ENCODE data around the gene IL17RD.
A peak's percentile ranks its signal among the peaks of the same experiment; 100 is the strongest.
"Not testable (repeated sequence)": the region's sequence is repeated elsewhere in the genome, so short reads cannot be mapped to it uniquely, and the experiment has no call there.

The IL17RD gene

DNA sequence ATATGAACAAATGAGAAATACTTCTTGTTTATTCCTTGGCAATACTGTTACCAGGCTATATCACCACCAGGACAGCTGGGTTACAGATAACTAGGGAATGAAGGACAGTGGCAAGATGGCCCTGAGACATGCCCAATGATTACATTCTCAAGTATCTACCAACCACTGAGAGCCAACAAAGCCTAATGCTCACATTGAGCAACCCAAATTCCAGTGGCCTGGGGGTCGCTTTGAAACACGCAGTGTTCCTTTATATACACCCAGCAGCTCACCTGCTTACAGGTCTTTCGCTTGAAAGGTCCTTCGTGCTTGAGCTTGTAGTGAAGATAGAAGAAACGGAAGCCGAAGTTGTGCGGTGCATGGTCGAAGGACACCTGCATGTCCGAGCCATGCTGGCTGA is 59.6 kb downstream of the IL17RD start:
- in situ Hi-C loops (cut with HindIII; ENCODE audit: low pct_ligation_motif_present, low pct_unique_long_range_greater_than_20kb, low sequenced_read_pairs) = no loop called here

DNA sequence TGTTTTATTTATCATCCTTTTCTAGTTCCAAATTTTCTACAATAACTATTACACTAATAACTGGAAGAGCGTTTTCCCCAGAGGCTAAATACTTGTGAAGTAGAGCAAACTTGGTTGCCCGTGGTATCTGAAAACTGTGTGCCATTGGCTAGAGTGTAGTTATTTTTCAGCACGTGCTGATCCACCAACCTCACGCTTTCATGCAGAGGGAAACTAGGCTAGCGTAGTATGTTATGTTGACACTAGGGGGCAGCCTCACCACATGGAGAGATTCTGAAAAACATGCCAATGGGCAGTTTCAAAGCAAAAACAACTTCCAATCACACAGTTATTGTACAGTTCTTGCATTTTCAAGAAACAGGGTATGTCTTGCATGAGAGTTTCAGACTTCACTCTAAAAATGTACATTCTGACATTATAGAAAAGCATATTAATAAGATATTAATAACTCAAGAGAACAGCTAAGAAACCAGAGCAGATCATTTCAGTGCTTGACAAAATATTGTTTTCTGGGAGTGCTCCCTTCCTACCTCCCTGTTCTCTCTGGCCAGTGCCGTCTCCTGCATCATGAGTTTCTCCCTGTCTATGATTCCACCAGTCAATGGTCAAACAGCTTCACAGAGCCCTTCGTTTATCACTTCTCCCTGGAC is 65.0 kb downstream of the IL17RD start:
- DNase-seq = peak; percentile 71
- in situ Hi-C loops (cut with HindIII; ENCODE audit: low pct_ligation_motif_present, low pct_unique_long_range_greater_than_20kb, low sequenced_read_pairs) = no loop called here

More for the DNA sequence above, 59.6 kb downstream of the IL17RD start:
- no peak for DNase-seq

GRCh38 chr3:57098418-57099310 is 66.5 kb downstream of the IL17RD start:
- in situ Hi-C loops (cut with HindIII; ENCODE audit: low pct_ligation_motif_present, low pct_unique_long_range_greater_than_20kb, low sequenced_read_pairs) = no loop called here
- DNase-seq = no peak

DNA sequence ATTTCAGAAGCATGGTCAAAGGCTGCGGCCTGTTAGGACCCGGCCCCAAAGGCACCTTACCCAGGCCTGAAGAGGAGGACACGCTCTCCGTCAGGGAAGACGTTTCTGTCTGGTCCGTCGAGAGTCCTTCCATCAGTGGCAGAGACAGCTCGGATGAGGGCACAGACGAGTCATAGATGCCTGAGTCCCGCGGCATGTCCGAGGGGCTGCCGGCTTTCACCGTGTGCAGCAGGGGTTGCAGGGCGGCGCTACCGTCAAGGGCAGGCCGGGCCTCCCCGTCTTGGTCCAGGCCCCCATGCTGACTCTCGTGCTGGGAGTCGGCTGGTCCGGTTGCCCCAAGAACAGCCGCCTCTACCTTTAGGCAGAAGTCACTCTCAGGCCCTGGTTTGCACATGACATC is 67.6 kb downstream of the IL17RD start:
- DNase-seq = no peak
- in situ Hi-C loops (cut with HindIII; ENCODE audit: low pct_ligation_motif_present, low pct_unique_long_range_greater_than_20kb, low sequenced_read_pairs) = no loop called here

DNA sequence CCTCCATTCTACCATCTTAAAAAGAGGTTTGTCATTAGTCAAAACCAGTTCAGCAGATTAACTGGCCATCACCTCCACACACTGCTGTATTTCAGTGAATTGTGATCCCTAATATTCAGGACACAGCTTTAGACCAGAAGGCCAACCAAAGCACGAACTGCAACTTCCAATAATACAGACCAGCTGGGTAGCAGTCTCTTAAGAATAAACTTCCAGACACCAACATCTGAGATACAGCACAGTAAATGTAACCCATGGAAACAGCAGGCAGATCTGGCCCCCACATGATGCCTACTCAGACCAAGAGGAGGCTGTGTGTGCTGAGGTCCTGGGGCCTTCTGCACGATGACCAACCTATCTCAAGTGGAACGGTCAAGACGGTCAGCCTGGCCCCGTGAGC is 69.8 kb downstream of the IL17RD start:
- no peak for DNase-seq
- in situ Hi-C loops (cut with HindIII; ENCODE audit: low pct_ligation_motif_present, low pct_unique_long_range_greater_than_20kb, low sequenced_read_pairs) = no loop called here

GRCh38 chr3:57094575-57094974 is 70.6 kb downstream of the IL17RD start:
- in situ Hi-C loops (cut with HindIII; ENCODE audit: low pct_ligation_motif_present, low pct_unique_long_range_greater_than_20kb, low sequenced_read_pairs) = no loop called here
- no peak for DNase-seq

DNA sequence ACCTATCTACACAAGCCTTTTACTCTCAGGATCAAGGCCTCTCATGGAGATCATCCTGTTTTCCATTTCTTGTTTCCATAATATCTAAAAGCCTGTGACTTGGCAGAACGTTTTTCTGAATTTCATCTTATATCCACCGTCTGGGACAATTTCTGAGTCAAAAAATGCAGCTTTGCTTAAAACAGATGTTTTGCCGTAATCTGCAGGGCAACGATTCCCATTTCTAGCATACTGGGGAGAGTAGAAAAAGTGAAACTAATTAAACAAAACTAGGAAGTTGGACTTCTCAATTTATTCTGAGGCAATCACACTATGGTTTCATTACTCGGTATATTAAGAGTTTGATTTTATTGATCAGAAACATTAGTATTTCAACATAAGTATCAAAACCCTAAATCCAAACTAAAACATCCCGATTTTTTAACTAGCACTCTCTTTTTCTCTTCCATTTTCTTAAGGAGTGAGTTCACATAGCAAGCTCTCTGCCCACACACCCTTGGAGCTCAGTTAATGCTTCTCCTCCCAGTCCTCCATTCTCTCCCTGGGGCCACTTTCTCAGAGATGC is 71.1 kb downstream of the IL17RD start:
- no peak for DNase-seq
- in situ Hi-C loops (cut with HindIII; ENCODE audit: low pct_ligation_motif_present, low pct_unique_long_range_greater_than_20kb, low sequenced_read_pairs) = no loop called here

DNA sequence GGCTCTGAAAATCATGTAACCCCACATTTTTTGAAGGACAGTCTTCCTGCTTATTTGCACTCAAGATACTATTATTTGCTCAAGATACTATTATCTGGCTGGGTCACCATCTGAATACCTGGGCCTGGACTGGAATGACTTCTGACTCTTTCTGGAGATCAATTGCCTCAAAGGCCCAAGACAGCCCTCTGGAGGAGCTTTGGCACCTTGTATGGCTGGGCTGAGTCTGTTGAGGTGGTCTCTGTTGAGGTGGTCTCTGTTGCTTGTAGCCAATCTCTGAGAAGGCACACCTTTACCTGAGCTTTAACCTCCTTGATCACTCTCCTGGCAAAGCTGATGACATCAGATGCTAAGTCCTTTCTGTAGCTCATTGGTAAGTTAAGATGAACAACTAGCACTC is 71.7 kb downstream of the IL17RD start:
- in situ Hi-C loops (cut with HindIII; ENCODE audit: low pct_ligation_motif_present, low pct_unique_long_range_greater_than_20kb, low sequenced_read_pairs) = no loop called here
- DNase-seq = no peak

GRCh38 chr3:57091521-57092273 is 73.5 kb downstream of the IL17RD start:
- in situ Hi-C loops (cut with HindIII; ENCODE audit: low pct_ligation_motif_present, low pct_unique_long_range_greater_than_20kb, low sequenced_read_pairs) = no loop called here
- no peak for DNase-seq

DNA sequence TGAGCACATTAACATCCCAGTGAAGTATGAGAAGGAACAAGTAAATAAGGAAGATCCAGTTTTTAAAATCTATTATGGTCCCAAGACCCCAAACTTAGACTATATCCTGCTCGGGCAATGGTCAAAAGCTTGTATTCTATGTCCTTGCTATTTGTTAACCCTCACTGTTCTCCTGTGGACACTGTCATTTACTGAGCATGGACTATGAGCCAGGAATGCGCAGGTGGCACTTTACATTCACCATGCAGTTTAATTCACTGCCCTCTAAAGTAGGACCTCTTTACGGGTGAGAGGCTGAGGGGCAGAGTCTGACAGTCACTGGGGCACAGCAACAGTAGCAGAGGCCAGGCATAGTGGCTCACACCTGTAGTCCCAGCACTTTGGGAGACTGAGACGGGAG is 76.1 kb downstream of the IL17RD start:
- no peak for DNase-seq
- in situ Hi-C loops (cut with HindIII; ENCODE audit: low pct_ligation_motif_present, low pct_unique_long_range_greater_than_20kb, low sequenced_read_pairs) = no loop called here

DNA sequence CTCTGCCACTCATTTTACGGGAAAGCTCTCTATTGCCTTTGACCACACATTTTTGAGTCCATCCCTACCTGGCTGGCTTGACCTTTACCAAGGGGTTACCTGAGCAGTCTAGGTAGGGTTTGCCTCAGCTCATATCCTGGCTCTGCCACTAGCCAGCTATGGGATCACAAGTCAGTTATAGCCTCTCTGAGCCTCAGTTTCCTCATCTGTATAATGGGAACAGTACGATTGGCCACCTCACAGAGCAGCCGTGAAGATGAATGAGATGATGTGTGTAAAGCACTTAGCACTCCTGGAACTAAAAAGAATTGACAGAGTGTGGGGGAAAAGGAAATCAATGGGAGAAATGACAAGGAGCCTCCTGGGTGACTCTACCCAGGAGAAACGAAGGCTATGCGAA is 76.7 kb downstream of the IL17RD start:
- in situ Hi-C loops (cut with HindIII; ENCODE audit: low pct_ligation_motif_present, low pct_unique_long_range_greater_than_20kb, low sequenced_read_pairs) = no loop called here
- DNase-seq = no peak

DNA sequence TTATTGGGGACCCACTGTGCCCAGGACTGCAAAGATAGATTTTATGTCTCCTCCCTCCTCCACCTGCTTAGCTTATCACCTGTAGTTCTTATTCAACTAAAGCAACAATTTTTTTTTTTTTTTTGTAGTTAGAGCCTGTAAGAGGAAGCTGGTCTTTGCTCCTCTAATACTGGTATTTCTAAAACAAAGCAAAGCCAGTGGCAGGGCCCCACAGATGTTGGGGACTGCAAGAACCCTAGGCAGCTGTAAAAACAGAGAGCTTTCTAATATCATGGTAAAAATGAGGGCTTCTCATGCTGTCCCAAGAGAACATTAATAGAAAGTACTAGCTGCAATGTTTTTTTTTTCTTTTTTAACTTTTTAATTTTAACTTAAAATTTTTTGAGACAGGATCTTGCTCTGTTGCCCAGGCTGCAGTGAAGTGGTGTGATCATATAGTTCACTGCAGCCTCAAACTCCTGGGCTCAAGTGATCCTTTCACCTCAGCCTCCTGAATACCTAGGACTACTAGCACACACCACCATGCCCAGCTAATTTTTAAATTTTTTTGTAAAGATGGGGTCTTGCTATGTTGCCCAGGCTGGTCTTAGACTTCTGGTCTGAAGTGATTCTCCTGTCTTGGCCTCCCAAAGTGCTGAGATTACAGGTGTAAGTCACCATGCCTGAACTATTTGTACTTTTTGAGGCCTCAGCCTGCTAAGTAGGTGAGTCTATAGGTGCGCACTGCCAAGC is 77.6 kb downstream of the IL17RD start:
- no peak for DNase-seq
- in situ Hi-C loops (cut with HindIII; ENCODE audit: low pct_ligation_motif_present, low pct_unique_long_range_greater_than_20kb, low sequenced_read_pairs) = no loop called here

DNA sequence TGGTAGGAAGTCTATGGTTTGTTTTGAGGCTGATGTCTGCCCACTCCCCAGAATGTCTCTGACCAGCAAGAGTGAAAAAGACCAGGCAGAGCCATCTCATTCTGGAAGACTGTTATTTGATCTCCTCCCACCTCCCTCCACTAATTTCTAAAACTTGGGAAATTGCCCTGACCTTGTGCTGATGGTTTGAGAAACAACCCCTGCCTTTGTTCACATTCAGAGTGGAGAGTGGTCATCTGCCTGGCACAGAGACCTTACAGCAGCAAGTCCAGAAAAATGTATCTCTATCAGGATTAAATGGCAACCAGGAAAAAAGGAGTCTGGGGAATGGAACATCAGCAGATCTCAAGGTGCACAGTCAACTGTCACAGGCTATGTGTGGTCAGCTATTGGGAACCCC is 79.0 kb downstream of the IL17RD start:
- DNase-seq = no peak
- in situ Hi-C loops (cut with HindIII; ENCODE audit: low pct_ligation_motif_present, low pct_unique_long_range_greater_than_20kb, low sequenced_read_pairs) = no loop called here

- in situ Hi-C loops (cut with HindIII; ENCODE audit: low pct_ligation_motif_present, low pct_unique_long_range_greater_than_20kb, low sequenced_read_pairs) = no loop called here
- no peak for DNase-seq
Measured at GRCh38 chr3:57085211-57085610, 79.9 kb downstream of the IL17RD start.

DNA sequence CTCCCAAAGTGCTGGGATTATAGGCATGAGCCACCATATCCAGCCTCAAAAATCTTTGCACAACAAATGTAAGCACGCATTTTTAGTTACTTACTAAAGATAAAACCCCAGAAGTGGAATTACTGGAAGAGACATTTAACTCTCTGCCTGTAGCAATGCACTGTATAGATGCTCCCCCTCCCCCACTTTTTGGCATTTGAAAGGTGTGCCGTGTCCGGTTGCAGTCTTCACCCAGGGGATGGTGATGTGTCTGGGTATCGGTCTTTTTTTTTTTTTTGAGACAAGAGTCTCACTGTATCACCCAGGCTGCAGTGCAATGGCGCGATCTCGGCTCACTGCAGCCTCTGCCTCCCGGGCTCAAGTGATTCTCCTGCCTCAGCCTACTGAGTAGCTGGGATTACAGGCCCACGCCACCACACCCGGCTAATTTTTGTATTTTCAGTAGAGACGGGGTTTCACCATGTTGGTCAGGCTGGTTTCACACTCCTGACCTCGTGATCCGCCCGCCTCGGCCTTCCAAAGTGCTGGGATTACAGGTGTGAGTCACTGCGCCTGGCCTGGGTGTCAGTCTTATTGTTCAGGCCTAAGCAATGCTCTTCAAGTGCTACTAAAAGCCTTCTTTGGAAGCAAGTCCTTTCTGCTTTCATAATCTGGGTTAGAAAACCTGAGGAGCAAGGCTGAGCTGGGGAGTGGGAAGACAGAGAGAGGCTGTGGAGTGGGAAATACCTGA is 81.7 kb downstream of the IL17RD start:
- DNase-seq; in situ Hi-C loops (cut with HindIII; ENCODE audit: low pct_ligation_motif_present, low pct_unique_long_range_greater_than_20kb, low sequenced_read_pairs): not testable (repeated sequence)

GRCh38 chr3:57082481-57082880 is 82.7 kb downstream of the IL17RD start:
- DNase-seq = no peak
- in situ Hi-C loops (cut with HindIII; ENCODE audit: low pct_ligation_motif_present, low pct_unique_long_range_greater_than_20kb, low sequenced_read_pairs) = no loop called here

DNA sequence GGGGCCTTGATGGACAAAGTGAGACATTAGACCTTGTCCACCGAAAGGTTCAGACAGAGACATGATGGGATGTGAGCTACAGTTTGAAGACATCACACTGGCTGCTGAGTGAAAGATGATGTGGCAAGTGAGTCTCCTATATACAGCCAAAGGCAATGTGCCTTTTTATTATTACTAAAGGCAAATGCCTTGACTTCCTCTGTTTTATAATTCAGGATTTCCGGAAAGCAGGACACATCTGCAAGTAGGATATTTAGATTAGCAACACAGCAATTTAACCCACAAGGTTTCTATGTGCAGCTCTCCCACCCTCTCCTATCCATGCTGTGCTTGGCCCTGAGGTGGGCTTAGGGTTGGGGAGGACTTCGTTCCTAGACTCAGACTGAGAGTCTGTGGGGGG is 84.0 kb downstream of the IL17RD start:
- in situ Hi-C loops (cut with HindIII; ENCODE audit: low pct_ligation_motif_present, low pct_unique_long_range_greater_than_20kb, low sequenced_read_pairs) = no loop called here
- no peak for DNase-seq

DNA sequence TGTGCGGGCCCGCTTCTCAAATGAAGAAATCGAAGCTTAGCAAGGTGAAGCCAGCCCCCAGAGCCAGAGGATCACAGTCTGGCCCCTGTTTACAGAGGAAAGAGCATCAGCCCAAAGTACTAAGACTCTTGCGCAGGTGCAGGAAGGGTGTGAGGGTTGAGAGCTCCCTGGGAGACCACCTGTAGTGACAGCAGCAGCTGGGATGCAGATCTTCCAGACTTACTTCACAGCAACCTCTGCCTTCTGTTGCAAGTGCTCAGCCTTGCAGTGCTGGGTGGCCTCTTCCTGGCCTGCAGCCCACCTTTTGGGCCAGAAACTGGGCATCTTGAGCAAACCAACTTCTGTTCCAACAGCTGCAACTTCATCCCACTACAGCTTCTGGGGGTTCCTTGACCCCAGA is 85.0 kb downstream of the IL17RD start:
- in situ Hi-C loops (cut with HindIII; ENCODE audit: low pct_ligation_motif_present, low pct_unique_long_range_greater_than_20kb, low sequenced_read_pairs) = no loop called here
- no peak for DNase-seq

All from ACHN (cell line).